HG02938 (cell line): ENCODE measurements around the gene POLA2.

ENCODE experiments used
- ATAC-seq: cut with Tn5 transposase; IDR thresholded peaks from one replicate; pipeline ENCODE4 v1.9.1; 2021; ENCODE audit warnings: mild to moderate bottlenecking, moderate library complexity; ENCODE audit not compliant: unreplicated experiment

POLA2 gene

DNA sequence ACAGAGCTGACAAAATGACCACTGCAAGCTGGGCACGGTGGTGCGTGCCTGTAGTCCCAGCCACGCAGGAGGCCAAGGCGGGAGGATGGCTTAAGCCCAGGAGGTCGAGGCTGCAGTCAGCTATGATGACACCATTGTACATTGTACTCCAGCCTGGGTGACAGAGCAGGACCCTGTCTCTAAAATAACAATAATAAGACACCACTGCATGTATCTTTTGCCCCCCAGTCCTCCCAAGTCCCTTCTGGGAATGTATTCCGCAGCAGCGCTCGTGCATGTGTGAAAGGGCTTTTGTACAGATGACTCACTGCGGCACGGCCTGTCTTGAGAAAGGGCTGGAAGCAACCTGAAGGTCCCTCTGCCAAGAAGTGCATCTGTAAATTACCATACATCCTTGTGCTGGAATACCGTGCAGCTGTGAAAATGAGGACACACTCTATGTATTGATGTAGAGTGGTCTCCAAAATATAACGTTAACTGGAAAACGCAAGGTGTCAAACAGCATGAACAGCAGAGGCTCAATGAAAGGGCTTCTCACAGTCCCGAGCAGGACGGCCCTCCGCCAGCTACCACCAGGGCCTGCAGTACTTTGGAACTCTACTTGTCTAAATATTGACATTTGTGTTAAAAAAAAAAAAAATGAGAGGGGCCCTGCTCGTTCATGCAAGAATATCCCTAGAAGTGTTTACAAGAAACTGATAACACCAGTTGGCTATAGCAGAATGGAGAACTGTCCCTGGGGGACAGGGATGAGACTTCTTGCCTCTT, 43.9 kb downstream of the POLA2 start:
- no peak for ATAC-seq

DNA sequence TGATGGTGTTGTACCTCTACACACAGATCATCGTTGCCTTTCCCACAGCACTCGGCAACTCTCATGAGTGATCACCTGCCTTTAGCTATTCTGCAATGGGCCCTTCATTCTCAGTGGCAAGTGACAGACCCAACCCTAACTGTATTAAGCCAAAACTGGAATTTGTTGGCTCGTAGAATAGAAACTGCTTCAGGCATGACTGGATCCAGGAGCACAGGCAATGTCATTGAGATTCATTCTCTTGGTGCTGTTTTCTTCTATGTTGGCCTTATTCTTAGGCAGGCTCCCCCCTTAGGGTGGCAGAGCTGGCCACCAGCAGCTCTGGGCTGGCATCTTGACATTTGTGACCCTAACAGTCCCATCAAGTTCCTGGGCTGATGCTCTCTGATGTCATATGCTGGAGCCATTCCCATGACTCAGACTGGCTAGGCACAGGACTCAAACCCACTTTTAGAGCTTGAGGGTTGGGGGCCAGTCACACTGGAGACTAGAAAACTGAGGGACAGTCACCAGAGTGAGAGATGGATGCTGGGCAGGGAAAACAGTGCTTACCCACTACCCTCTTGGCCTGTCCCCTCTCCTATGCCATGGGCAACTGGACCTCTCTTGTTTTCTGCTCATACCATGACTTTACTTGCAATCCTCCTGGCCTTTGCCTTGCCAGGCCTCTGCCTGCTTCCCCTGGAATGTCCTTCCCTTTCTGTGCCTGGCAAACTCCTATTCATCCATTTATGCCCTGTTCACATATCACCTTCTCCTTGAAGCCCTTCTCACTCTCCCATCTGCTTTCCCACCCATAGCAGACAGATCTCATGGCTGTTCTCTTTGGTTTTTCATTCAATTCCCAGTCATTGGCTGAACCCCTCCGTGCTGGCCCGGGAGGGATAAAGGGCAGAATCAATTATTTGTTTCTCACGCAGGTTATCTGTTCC, 45.8 kb downstream of the POLA2 start:
- ATAC-seq: no peak

DNA sequence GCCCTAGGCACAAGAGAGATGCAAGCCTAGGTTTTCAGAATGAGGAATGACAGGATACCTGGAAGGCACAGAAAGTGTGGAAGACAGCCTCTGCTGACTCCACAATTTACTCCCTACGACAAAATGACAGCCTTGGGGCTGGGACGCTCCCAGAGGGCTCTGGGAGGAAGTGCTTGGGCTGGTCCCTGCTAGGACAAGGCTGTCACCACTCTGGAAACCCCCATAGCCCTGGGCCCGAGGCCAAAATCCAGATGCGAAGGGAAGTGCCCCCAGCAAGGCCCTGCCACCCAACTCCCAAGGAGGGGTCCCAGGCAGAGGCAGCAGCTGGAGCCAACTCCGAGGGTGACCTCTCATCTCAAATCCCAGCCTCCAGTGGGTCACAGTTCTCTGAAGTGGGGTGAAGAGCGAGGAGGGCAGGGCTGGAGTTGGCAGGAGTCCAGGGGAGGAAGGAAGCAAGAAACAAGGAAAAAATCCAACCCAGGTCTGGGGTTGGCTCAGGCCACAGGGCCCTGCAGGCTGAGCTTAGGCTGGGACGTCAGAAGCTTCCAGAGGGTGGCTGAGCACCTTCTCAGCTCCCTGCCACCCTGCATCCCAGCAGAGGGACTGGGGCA, 46.6 kb downstream of the POLA2 start:
- ATAC-seq: no peak

DNA sequence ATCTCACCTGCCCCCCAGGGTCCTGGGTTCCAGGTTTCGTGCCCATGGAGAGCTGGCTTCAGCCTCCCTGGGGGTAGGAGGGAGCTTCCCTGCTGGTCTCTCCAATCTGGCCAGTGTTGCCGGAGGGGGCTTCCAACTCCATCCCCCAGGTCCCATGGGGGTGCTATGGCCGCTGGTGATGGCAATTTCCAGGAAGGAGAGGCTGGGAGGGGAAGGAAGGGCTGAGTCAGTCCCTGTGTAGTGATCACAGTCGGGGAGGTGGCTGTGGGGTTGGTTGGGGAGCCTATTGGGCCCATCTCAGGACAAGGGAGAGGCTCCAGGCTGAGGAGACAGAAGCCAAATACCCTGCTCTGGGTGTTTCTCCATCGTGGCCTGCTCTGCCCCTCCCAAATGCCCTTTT, 47.2 kb downstream of the POLA2 start:
- no peak for ATAC-seq

DNA sequence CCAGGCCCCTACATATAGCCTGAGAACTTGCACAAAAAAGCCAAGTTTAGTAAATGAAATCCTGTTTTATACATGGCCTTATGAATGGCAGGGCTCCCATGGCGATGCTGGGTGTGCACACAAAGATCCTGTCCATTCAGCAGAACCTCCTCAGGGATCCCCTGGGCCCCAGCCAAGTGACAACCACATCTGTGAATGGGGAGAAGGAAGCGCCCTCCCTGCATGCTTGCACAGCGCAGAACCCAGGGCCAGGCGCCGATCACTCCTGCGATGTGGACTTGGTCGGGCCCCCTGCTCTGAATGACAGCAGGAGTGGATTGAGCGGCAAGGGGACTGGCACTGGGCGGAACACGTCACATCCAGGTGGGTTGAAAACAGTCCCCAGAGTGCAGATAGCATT, 48.5 kb downstream of the POLA2 start:
- ATAC-seq: no peak

DNA sequence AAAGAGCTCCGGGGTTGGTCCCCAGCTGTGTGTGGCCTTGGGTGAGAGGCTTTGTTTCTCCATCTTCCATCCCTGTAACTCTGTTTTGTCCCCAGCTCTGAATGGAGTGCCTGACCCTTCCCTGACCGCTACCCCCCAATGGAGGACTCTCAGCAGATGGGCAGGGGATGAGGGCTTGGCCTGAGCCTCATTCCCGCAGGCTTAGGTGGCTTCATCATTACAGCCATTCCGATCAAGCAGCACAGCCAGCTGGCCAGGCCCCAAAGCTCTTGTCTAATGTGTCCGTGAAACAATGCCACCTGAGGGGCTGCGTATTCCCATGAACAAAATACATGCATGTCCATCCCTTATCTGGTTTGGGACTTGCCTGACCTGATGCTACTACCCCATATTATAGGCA, 49.0 kb downstream of the POLA2 start:
- ATAC-seq: no peak

DNA sequence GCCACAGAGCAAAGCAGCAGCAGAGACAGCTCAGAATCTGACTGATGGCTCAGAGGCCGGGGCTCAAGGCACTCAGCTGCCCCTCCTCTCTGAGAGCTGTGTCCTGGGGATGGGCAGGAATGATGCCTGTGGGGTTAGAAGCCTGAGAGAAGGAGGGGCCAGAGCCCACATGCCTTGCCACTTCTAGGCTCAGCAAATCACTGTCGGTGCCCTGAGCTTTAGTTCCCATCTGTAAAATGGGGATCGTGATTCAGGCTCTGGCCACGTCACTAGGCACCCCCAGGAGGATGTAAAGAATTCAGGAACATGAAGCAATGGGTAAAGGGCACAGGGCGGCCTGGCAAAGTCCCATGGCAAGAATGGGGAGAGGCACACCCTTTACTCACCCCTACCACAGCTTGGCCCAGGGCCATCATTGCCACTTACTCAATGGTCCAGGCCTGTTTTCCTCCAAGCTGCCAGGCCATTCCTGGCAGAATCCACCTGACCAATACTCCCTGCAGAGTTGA, 49.5 kb downstream of the POLA2 start:
- ATAC-seq: no peak

DNA sequence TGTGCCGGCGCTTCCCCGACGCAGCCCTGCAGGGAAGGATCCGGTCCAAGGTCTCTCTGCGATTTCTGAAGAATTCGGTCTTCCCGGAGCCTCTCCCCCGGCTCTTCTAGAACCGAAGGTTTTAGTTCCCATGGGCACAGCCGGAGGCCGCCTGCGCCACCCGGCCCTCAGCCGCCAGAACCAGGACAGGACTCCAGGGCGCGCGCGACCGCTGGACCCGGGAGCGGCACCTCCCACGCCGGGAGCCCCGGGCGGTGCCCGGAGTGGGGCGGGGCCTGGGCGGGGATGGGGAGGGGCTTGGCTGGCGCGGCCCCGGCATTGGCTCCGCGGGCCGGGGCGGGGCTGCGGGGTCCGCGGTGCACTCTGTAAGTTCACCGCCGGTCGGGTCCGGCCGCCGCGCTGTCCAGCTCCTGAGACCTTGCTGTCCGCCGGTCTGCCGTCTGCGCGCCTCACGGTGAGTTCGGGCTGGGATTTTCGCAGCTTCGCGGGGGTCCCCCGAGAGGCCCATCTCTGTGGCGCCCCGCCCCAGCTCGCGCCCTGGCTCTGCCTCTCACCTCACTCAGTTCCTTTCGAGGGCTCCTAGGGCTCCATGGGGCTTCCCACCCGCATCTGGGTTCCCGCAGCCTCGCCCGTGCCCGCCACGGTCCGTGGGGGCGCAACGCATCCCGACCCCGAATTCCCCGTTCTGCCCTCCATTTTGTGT, 52.9 kb downstream of the POLA2 start, which contains the start of gene CDC42EP2:
TSS of gene CDC42EP2 (plus strand) at position 366 of the 703 bp plus-strand sequence. CDS start 6,033 bp downstream, outside the sequence.
- ATAC-seq: peak; percentile 59

DNA sequence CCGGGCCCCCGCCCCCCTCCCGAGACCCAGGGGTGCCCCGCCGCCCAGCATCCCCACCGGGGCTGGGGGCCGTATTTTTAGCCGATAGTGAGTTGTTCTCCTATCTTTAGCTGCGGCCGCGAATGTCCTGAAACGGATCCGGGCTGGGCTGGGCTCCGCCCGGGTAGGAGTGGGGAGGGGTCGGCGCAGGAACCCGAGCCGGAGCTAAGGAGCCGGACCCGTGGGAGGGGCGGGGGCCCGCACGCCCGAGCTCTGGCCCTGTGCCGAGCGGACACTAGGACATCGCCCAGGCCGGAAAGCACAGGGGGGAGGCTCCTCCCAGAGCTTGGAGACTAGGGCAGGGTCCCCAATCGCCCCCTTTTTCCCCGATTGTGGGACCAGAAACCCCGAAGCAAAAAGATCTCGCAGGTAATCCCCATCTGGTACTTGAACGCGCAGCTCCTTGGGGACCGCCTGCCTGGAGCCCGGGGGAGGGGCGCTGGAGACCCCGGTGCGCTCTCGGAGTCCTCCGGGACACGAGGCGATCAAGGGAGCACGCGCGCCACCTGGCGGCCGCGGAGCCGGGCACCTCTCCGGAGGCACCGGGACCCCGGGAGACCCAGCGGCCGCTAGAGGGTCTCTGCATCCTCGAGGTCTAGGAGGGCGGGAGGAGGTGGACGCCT, 53.6 kb downstream of the POLA2 start:
- ATAC-seq: peak; percentile 32

DNA sequence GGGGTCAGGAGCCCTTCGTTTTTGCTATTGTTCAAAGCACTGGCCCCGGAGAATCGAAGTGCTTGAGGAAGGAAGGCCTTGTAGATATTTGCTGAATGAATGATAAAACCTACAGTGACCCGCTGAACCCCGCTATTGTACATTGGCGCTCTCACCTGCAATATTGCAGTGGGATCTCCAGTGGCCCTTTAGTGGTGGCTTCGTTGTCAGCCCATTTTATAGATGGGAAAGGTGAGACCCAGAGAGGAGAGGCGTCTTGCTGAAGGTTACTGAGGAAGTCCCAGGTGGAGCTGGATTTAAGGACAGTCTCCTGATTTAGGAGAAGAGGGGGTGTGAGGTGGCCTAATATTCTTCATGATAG, 54.1 kb downstream of the POLA2 start:
- no peak for ATAC-seq

DNA sequence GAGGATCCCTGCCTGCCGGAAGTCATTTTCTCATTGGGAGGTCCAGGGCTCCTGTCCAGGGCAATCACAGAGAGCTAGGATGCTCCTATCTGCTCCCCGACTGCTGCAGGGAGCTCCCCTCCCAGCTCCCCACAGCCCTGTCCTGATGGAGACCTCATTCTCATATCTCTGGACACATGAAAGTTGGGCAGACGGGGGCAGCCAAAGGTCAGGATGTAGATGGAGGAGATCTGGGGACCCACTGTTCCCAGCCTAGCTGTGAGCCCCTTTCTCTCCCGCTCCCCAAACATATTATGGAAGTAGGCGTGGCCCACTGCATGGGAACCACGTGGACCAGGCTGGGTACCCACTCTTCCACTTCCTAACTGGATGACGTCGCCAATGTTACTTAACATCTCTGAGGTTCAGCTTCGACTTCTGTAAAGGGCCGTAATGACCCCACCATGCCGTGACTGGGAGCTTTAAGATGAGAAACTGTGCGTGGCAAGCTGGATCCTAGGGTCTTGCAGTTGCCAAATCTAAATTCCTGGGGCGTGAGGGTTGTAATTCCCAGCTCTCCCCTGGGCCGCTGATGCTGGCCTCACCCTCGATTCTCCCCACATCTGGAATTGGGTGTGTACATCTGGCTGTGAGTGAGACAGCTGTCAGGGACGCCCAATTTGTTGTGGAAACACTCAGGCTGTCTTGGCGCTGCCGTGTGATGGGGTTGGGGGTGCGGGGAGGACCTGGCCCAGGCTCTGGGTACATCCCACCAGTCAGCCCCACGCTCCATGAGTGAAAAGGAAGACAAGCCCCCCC, 54.7 kb downstream of the POLA2 start:
- no peak for ATAC-seq

DNA sequence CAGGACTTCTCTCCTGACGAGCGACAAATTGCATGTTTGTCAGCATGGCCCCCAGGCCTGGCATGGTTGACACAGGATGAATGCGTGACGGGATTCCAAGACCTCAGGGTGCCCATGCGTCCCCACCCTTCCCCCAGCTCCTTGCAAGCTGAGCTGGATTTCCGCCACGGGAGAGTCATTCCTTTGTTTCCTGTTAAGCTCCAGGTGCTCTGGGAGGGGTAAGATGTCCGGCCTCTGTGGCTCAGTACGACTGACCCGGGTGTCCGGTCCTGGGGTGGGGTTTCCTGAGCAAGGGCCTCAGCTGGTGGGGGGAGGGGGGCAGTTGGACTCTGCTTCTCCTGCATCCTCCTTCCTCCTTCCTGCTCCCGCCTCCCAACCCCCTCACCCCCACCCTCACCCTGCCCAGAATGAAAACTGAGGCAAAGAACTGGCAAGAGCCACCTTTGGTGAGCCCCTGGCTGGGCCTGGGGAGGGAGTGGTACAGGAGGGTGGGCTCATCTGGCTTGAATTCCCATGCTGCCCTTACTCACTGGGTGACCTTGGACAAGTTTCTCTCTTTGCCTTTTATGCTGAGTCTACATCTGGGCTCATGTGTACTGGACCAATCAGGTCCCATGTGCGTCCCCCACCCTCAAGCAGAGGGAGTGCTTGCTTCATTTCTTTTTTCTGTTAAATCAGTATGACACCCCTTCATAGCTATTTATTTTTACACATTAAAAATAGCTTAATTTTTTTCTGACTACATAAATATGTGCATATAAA, 55.4 kb downstream of the POLA2 start:
- no peak for ATAC-seq

DNA sequence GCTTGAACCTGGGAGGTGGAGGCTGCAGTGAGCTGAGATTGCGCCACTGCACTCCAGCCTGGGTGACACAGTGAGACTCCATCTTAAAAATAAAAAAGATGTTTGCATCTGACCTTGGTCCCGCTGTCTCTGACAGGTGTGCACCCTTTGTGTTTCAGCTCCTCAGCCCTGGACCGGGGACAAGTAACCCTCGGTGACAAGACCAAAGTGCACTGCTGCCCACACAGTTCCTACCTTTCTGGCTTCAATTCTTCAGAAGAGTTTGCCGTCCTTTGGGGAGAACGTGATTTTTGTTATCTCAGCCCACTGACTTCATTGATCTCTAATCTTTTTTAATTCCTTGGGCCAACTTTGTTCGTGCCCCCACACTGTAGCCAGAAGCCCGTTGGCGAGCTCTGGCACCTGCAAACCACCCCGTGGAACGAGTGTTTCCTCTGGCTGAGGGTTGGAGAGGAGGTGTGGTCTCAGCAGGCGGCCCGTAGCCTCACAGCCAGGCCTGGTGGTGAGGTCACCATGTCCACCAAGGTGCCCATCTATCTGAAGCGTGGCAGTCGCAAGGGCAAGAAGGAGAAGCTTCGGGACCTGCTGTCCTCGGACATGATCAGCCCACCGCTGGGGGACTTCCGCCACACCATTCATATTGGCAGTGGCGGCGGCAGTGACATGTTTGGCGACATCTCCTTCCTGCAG, 58.8 kb downstream of the POLA2 start:
- no peak for ATAC-seq

DNA sequence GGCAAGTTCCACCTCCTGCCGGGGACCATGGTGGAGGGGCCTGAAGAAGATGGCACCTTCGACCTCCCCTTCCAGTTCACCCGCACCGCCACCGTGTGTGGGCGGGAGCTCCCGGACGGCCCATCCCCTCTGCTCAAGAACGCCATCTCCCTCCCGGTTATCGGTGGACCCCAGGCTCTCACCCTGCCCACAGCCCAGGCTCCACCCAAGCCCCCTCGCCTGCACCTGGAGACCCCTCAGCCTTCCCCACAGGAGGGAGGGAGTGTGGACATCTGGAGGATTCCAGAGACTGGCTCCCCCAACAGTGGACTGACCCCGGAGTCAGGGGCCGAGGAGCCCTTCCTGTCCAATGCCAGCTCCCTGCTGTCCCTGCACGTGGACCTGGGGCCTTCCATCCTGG, 59.3 kb downstream of the POLA2 start:
- ATAC-seq: no peak

DNA sequence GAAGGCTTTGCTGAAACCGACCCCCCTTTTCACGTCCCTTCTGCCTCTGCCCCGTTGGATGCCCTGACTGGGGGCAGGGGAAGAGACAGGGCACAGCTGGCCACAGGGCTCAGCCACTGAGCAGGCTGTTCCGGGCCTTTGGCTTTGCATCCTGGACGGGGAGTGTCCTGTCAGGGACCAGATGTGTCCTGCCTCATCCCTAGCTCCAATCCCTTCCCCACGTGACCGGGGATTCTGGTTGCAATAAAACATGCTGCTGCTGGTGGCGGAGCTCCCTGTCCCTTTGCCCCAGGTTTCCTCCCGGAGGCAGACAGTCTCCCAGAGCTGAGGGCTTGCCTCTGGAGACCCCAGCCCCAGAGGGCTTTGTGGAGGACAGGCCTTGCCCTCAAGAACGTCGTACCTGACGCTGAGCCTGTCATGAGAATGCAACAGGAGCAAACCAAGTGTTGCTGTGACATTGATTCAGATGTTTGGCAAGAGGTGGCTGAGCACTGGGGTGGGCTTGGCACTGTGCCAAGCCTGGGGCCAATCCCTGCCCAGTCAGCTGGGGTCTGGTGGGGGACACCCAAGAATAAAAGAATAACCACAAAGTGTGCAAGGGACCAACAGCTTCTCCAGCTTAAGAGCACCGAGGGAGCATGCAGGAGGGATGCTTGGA, 60.2 kb downstream of the POLA2 start:
- no peak for ATAC-seq

DNA sequence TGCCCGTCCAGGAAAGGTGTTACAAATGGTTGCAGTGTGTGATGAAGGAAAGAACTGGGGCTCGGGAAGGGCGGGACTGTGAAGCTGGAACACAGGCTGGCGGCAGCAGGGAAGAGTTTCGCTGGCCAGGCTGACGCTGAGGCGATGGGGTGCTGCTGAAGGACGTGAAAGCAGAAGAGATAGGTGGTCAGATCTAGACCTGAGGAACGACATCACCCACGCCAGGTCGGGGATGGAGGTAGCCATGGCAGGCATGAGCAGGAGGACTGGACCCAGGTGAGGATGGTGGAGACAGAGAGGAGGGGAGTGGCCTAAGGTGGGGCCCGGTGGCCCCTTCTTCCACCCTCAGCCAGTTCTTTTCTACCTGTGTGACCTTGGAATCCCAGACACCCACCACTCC, 62.1 kb downstream of the POLA2 start:
- no peak for ATAC-seq

DNA sequence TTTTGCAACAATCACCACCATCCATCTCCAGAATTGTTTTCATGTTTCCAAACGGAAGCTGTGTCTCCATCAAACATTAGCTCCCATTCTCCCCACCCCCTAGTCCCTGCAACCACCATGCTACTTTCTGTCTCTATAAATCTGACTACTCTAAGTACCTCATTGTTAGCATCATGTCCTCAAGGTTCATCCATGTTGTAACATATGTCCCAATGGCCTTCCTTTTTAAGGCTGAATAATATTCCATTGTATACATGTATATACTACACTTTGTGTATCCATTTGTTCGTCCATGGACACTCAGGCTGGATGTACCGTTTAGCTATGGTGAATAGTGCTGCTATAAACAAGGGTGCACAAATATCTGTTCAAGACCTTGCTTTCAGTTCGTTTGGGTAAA, 63.7 kb downstream of the POLA2 start:
- no peak for ATAC-seq

DNA sequence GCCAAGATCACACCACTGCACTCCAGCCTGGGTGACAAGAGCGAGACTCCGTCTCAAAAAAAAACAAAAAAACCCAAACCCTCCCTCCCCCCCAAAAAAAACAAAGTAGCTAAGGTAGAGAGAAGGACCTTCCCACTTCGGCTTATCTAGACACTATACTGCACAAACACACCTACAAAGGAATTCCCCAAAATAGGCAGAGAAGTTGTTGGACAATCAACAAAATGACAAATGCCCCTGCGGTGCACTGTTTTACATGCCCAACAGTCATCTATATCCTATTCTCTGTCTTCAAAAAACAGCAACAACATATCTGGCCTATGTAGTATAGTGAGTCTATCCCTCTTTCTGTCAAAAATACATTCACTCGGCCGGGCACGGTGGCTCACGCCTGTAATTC, 65.3 kb downstream of the POLA2 start:
- no peak for ATAC-seq
